Peyer's patch (tissue), 4 donors: ENCODE data around the gene BCAS3. TPM values are rescaled to one million over a fixed set of nuclear protein-coding genes. Genes with fewer than 3 reads are reported as not detected.

Experiments used
- DNase-seq, 3 donors: peaks; one replicate each; pipeline ENCODE4 v3.0.0-alpha.2; 2017 to 2019
- H3K27ac ChIP-seq, 4 donors: fragments of 200-600 bp; sonication (generic); one replicate each; pipeline ENCODE4 v1.5.1; 2016 to 2019
- H3K27me3 ChIP-seq, 2 donors: fragments of 200-600 bp; sonication (generic); one replicate each; pipeline ENCODE4 v1.5.1; 2019
- H3K36me3 ChIP-seq, 3 donors: fragments of 200-600 bp; sonication (generic); one replicate each; pipeline ENCODE4 v1.5.1; 2016 to 2019
- H3K4me1 ChIP-seq, 4 donors: fragments of 200-600 bp; sonication (generic); one replicate each; pipeline ENCODE4 v1.5.1; 2016 to 2019
- H3K4me3 ChIP-seq, 4 donors: fragments of 200-600 bp; sonication (generic); 1 replicate in 3 of 4; 2 replicates in 1 of 4; pipeline ENCODE4 v1.5.1; 2016 to 2019; ENCODE audit warnings: mild to moderate bottlenecking in 1 of 4
- H3K9me3 ChIP-seq, 4 donors: fragments of 200-600 bp; sonication (generic); one replicate each; pipeline ENCODE4 v1.5.1; 2016 to 2019; ENCODE audit warnings: mild to moderate bottlenecking in 1 of 4
- POLR2A ChIP-seq, 2 donors: fragments of 450-650 bp; IDR thresholded peaks; one replicate each; pipeline ENCODE4 v1.5.1; 2017; ENCODE audit warnings: antibody characterized with exemption in 2 of 2, mild to moderate bottlenecking in 2 of 2, moderate library complexity in 2 of 2
- total RNA-seq, 4 donors: library from RNA; depleted of rRNA; stranded (reverse); fragments of >200 nt; gene quantifications; one replicate each; pipeline ENCODE4 v1.1.0, GENCODE V29; 2016
- TF ChIP-seq, protein P1 (sequence below), 6 experiments: fragments of 450-650 bp in 4 of 6; fragments of 200-600 bp in 2 of 6; sonication (generic) in 1 of 6; IDR thresholded peaks; one replicate each; pipeline ENCODE4 v1.5.1; 2017 to 2019; ENCODE audit warnings: antibody characterized with exemption in 6 of 6, mild to moderate bottlenecking in 3 of 6, moderate library complexity in 1 of 6

Gene BCAS3
- total RNA-seq, 4 donors from 2014 or later: 25.7 to 109 (median 57.1) TPM

DNA sequence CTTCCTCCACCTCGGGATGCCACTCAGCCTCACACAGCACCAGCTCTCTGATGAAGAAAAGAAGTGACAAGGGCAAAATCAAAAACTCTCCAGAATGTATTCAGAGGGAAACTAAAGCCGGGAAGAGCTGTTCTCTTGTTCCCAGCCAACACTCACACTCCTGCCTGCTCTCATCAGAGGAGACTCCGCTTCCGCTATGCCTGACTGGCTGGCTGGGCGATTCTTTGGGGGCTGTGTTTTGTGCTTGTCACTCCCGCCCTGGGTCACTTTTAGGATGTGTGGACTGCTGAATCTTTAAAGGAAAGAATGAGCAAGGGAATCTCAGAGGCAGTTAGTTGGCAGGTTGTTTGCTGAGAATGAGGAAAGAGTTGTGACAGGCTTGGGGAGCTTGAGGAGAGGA is 667.4 kb downstream of the BCAS3 start:
- no peak overlapping the region for H3K27ac ChIP-seq
- no peaks in the 10 kb centered on the region for H3K27me3 ChIP-seq
- no peak for DNase-seq
- H3K9me3 ChIP-seq: no peaks in the 10 kb centered on the region
- no peak overlapping the region for H3K4me3 ChIP-seq
- TF ChIP-seq, protein P1, sequence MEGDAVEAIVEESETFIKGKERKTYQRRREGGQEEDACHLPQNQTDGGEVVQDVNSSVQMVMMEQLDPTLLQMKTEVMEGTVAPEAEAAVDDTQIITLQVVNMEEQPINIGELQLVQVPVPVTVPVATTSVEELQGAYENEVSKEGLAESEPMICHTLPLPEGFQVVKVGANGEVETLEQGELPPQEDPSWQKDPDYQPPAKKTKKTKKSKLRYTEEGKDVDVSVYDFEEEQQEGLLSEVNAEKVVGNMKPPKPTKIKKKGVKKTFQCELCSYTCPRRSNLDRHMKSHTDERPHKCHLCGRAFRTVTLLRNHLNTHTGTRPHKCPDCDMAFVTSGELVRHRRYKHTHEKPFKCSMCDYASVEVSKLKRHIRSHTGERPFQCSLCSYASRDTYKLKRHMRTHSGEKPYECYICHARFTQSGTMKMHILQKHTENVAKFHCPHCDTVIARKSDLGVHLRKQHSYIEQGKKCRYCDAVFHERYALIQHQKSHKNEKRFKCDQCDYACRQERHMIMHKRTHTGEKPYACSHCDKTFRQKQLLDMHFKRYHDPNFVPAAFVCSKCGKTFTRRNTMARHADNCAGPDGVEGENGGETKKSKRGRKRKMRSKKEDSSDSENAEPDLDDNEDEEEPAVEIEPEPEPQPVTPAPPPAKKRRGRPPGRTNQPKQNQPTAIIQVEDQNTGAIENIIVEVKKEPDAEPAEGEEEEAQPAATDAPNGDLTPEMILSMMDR (IDR thresholded peaks at IDR 0.05): no peak
- TF ChIP-seq POLR2A (IDR thresholded peaks at IDR 0.05): no peak
- H3K36me3 ChIP-seq: no peaks in the 10 kb centered on the region
- no peaks in the 10 kb centered on the region for H3K4me1 ChIP-seq

DNA sequence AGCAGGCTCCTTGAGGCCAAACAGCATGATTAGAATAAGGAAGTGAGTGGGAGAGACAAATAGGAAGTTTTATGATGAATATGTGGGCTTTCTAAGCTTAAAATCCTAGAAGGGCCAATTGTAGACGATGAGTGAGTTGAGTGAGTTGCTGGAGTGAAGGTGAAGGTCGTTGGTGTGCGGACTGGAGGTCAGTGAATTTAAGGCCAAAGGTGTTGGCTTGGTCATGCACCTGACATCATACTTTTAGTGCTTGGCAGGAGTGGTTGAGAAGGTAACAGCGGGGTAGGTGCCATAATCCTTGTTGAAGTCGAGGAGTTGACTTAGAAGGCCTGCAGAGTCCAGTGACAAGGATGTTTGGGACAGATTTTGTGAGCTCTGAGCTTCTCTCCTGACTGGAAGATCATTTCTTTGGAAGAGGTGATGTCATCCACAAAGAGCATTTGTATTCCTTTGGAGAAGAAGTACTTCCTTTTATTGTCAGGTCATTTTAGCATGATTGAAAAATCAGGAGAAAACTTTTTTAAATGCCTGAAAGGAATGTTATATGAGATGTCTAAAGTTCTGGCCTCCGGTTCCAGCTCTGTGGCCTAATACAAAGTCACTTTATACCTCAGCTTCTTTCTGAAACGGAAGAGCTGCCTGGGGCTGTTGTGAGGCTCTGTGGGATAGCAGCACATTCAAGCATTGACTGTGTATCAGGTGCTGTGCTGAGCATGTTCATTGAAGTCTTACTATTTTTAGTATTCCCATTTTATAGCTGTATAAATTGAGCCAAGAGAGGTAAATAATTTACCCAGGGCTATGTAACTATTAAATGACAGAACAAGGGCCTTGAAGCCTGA is 668.4 kb downstream of the BCAS3 start:
- Histone ChIP-seq H3K27ac (no peak overlapping the region), H3K4me1 (no peaks in the 10 kb centered on the region), H3K27me3 (no peaks in the 10 kb centered on the region), H3K36me3 (no peaks in the 10 kb centered on the region), H3K9me3 (no peaks in the 10 kb centered on the region), H3K4me3 (no peak overlapping the region)
- no peak for DNase-seq
- TF ChIP-seq POLR2A (IDR thresholded peaks at IDR 0.05): no peak
- TF ChIP-seq, protein P1 (IDR thresholded peaks at IDR 0.05): no peak

DNA sequence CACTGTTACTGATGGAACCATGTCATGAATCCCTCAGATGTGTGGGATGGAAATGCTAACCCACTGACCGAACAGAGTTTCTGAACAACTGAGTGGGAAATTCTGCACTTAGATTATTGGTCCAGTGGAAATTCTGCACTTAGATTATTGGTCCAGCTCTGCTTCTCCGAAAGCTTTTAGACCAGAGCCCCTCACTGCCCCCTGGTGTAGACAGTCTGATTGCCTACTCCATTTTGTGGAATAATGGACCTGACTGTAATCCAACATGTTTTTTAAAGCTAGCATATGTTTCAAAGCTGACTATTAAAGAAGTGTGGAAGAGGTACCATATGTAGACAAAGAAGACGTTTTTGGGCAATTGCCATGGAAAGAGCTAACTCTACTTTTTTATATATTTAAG is 671.7 kb downstream of the BCAS3 start:
- H3K27ac ChIP-seq: no peak overlapping the region
- TF ChIP-seq POLR2A (IDR thresholded peaks at IDR 0.05): no peak
- TF ChIP-seq, protein P1 (IDR thresholded peaks at IDR 0.05): no peak

GRCh38 chr17:61351745-61352407 is 674.2 kb downstream of the BCAS3 start:
- TF ChIP-seq POLR2A (IDR thresholded peaks at IDR 0.05): no peak
- TF ChIP-seq, protein P1 (IDR thresholded peaks at IDR 0.05): no peak
- DNase-seq: no peak
- no peak overlapping the region for H3K4me3 ChIP-seq
- no peak overlapping the region for H3K27ac ChIP-seq
- no peaks in the 10 kb centered on the region for H3K4me1 ChIP-seq
- no peaks in the 10 kb centered on the region for H3K9me3 ChIP-seq
- H3K27me3 ChIP-seq: no peaks in the 10 kb centered on the region
- no peaks in the 10 kb centered on the region for H3K36me3 ChIP-seq

More for the DNA sequence above, 671.7 kb downstream of the BCAS3 start:
- Histone ChIP-seq H3K4me1 (no peaks in the 10 kb centered on the region), H3K27me3 (no peaks in the 10 kb centered on the region), H3K4me3 (no peak overlapping the region), H3K36me3 (no peaks in the 10 kb centered on the region), H3K9me3 (no peaks in the 10 kb centered on the region)
- no peak for DNase-seq

- H3K4me1 ChIP-seq: no peaks in the 10 kb centered on the region
- no peak overlapping the region for H3K27ac ChIP-seq
- H3K27me3 ChIP-seq: no peaks in the 10 kb centered on the region
- H3K9me3 ChIP-seq: no peaks in the 10 kb centered on the region
- TF ChIP-seq, protein P1 (IDR thresholded peaks at IDR 0.05): no peak
- no peak for TF ChIP-seq POLR2A (IDR thresholded peaks at IDR 0.05)
- DNase-seq: no peak
- H3K4me3 ChIP-seq: no peak overlapping the region
- no peaks in the 10 kb centered on the region for H3K36me3 ChIP-seq
Measured at GRCh38 chr17:61352408-61352770, 674.7 kb downstream of the BCAS3 start.
